C4-2B (cell line): Measurements from ENCODE around the gene DLGAP4.

Experiments
- ZFX ChIP-seq: fragments of 450-650 bp; IDR thresholded peaks from 2 replicates; pipeline ENCODE4 v1.6.1; 2017
- TF ChIP-seq, protein P1 (sequence below): fragments of 450-650 bp; conservative IDR thresholded peaks from 2 replicates; pipeline ENCODE4 v1.5.1; 2017; ENCODE audit warnings: mild to moderate bottlenecking

DNA sequence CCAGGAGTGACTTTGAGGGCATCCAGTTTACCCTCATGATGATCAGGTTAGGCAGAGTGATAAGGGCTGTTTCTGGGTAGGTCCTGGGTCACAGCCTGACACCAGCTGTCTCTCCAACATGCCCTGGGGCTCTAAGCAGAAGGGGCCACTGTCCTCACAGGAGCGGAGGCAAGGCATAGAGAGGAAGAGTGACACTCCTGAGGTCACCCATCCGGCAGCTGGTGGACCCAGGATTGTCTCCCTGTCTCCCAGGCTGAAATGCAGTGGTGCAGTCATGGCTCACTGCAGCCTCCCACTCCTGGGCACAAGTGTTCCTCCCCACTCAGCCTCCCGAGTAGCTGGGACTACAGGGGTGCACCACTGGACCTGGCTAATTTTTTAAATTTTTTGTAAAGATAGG is 12.0 kb downstream of the DLGAP4 start:
- TF ChIP-seq, protein P1, sequence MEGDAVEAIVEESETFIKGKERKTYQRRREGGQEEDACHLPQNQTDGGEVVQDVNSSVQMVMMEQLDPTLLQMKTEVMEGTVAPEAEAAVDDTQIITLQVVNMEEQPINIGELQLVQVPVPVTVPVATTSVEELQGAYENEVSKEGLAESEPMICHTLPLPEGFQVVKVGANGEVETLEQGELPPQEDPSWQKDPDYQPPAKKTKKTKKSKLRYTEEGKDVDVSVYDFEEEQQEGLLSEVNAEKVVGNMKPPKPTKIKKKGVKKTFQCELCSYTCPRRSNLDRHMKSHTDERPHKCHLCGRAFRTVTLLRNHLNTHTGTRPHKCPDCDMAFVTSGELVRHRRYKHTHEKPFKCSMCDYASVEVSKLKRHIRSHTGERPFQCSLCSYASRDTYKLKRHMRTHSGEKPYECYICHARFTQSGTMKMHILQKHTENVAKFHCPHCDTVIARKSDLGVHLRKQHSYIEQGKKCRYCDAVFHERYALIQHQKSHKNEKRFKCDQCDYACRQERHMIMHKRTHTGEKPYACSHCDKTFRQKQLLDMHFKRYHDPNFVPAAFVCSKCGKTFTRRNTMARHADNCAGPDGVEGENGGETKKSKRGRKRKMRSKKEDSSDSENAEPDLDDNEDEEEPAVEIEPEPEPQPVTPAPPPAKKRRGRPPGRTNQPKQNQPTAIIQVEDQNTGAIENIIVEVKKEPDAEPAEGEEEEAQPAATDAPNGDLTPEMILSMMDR: no peak
- TF ChIP-seq ZFX: no peak
